ENCODE measurements around the gene ADAP1.
"Not testable (repeated sequence)": the region's sequence is repeated elsewhere in the genome, so short reads cannot be mapped to it uniquely, and the experiment has no call there.

Gene ADAP1

GRCh38 chr7:954330-955238, at the start of gene ADAP1:
ADAP1 (minus strand) TSS chr7:954680; CDS start chr7:954477, 203 bp downstream.
- peak; percentile 43 for DNase-seq

- DNase-seq: not testable (repeated sequence)
These were observed 48.0 kb upstream of the ADAP1 start for GRCh38 chr7:1002445-1002844.

GRCh38 chr7:1002026-1002425, 47.5 kb upstream of the ADAP1 start:
- DNase-seq: not testable (repeated sequence)

GRCh38 chr7:1001069-1001770, 46.7 kb upstream of the ADAP1 start:
- DNase-seq: not testable (repeated sequence)

GRCh38 chr7:999941-1000935, 45.8 kb upstream of the ADAP1 start:
- DNase-seq: no peak

- no peak for DNase-seq
These were observed 44.8 kb upstream of the ADAP1 start for GRCh38 chr7:999149-999879.

GRCh38 chr7:997404-998395, 43.2 kb upstream of the ADAP1 start:
- no peak for DNase-seq

- DNase-seq: no peak
These were observed 41.8 kb upstream of the ADAP1 start for GRCh38 chr7:996079-996872.

- DNase-seq: no peak
These were observed 41.1 kb upstream of the ADAP1 start for GRCh38 chr7:995571-995970.

- no peak for DNase-seq
These were observed 40.3 kb upstream of the ADAP1 start for GRCh38 chr7:994592-995308.

- peak; percentile 84 for DNase-seq
These were observed 38.5 kb upstream of the ADAP1 start for GRCh38 chr7:992709-993607.

- no peak for DNase-seq
These were observed 37.5 kb upstream of the ADAP1 start for GRCh38 chr7:991729-992656.

GRCh38 chr7:990933-991728, 36.7 kb upstream of the ADAP1 start:
- no peak for DNase-seq

GRCh38 chr7:990352-990932, 36.0 kb upstream of the ADAP1 start:
- no peak for DNase-seq

- DNase-seq: no peak
These were observed 34.6 kb upstream of the ADAP1 start for GRCh38 chr7:988963-989529.
